GM19324 (cell line): ENCODE data around the gene HBS1L.
A peak's percentile ranks its signal among the peaks of the same experiment; 100 is the strongest.

Source experiments
- ATAC-seq: cut with Tn5 transposase; IDR thresholded peaks from one replicate; pipeline ENCODE4 v1.9.1; 2021; ENCODE audit warnings: mild to moderate bottlenecking, moderate library complexity; ENCODE audit not compliant: unreplicated experiment, low FRiP score

HBS1L gene

DNA sequence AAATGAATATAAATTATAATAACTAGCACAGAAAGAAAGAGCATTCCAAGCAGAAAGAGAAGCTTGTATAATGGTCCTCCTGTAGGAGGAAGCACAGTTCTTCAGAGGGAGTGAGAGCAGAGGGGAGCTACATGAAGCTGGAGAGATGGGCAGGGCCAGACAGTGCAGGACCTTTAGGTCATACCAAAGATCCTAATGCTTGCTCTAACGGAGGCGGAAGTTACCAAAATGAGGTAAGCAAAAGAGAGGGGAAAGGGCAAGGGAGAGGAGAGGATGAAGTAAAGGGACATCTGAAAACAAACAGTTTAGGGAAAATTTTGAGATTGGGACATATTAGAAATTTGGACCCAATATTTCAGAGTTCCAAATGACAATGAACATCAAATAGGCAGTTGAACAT lies 50.2 kb downstream of the HBS1L start:
- ATAC-seq, result no peak

DNA sequence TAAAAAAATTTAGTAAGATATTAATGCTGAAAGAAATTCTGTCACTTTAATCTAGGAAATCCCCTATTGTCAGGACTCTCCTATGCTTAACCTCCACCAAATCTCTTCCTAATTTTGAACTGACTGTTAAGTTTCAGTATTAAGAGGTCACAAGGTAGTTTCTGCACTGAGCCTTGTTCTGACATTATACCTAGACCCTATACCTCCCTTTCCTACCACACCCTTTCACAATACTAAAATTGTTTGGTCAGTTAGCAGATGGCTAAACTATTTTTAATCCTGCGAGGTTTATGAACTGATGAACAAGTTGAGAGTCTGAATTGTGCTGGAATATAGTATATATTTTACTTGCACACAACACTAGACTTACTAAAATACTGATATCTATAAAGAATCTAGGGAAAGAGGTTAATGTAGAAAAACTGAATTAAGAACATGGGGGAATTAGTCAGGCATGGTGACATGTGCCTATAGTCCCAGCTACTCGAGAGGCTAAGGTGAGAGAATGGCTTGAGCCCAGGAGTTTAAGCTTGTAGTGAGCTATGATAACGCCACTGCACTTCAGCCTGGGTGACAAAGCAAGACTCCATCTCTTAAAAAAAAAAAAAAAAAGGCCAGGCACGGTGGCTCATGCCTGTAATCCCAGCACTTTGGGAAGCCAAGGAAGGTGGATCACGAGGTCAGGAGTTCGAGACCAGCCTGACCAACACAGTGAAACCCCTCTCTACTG lies 51.5 kb downstream of the HBS1L start:
- ATAC-seq, result peak; percentile 87

DNA sequence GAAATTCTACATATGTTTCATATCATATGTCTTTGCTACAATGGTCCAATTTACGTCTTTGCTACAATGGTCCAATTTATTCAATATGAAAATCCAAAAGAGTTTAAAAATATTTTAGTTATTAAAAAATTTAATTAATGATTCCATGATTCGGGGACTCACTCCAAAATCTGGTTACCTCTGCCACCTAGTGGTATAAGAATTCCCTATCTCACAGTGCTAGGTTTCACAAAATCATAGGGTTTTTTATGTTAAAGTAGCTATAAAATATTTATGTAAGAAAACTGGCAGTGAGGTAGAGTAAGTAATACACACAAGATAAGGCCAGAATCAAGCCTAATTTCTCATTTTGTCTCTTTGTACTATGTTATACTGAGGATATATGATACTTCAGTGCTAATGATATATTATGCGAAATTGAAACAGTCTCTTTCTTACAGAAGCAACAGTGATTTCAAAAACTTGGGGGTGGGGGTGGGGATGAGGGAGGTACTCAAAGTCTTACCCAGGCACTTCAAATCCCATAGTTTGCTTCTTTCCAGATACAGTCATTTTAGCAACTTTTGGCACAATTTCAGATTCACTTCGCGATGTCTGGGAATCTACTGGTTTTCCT lies 52.3 kb downstream of the HBS1L start:
- ATAC-seq, result no peak

DNA sequence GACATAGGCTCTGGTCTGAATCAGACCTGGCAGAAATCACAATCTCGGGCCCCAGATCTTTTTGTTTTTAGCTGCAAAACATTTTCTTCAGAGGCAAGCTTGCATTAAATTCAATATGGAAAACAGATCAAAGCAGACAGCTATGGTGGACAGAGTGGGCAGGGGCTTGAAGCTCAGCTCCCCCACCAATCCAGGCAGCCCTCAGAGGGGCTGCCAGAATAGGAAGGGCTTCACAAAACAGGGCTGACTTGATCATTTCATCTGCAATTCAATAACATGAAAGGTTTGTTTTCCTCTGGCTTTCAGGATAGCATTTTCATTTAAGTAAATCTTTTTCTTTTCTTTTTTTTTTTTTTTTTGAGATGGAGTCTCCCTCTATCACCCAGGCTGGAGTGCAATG lies 55.5 kb downstream of the HBS1L start:
- ATAC-seq, result no peak

DNA sequence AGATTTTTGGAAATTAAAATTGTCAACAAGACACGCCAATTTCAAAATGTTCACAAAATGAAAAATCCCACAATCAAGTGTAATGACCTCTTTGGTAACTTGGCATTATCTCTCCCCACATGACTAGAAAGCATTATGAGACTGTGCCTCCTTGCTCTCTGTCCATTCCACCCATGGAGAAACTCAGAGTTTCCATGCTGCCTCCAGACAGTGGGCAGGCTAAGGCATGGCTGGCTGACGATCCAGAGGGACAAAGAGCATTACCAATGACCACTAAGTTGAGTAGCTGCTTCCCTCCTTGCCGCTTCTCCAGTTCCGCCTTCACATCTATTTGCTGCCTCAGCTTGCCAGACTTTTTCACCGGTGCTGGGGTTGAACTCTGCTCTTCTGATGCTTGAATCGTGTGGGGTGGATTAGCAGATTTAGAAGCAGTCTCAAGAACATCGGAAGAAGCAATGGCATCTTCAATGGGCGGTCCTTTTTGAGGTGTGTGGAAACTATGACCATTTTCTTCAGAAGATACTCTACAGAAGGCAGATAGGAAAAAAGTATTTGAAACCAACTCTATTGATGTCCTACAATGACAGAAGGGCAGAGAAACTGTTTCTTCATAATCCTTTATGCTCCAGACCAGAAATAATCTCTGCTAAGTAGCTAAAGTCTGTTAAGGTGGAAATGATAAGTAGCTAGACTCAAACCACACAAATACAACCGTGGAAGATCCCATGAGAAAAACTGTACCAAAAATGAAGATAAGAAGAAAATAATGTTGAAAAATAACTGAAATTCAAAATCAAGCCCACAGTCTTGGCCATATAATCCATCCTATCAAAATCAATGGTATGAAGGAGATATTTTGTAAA lies 57.3 kb downstream of the HBS1L start:
- no peak for ATAC-seq

DNA sequence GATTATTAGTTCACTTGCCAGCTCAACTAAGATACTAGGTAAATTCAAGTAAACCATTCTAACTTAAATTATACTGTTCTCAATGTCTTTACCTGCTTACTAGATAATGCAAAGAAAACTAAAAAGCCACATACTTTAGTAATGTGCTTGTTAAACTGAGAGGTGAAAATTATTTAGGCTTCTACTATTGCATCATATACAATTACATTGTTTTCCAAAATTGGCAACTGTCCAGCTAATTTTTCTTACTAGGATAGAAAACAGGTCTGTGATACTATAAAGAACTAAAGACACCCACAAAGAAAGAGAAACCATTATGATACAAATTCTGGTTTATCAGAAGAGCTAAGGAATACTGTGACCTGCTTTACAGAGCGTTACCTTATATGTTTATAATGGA lies 59.1 kb downstream of the HBS1L start:
- ATAC-seq, result no peak

DNA sequence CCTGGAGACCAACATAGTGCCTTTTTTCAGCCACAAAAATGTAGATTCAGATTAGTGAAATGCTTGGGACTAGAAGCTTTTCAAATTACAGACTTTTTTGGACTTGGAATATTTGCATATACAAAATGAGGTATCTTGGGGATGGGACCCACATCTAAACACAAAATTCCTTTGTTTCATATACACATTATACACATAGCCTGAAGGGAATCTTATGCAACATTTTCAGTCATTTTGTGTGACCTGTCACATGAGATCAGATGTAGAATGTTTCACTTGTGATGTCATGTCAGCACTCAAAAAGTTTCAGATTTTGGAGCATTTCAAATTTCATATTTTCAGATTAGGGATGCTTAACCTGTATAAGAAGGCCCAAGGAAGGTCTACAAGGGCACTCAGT lies 60.2 kb downstream of the HBS1L start:
- ATAC-seq, result no peak

DNA sequence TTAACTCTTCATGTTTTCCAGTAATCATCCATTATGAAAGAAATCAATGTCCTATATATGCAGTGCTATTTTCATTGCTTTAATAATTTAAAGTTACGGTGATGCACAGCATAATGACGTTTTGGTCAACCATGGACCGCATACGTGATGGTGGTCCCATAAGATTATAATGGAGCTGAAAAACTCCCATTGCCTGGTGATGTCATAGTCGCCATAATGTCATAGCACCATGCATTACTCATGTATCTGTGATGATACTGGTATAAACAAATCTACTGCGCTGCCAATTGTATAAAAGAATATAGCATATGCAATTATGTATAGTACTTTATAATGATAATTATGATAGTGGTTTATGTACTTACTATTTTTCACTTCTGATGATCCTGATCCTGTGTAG lies 62.5 kb downstream of the HBS1L start:
- ATAC-seq, result no peak

DNA sequence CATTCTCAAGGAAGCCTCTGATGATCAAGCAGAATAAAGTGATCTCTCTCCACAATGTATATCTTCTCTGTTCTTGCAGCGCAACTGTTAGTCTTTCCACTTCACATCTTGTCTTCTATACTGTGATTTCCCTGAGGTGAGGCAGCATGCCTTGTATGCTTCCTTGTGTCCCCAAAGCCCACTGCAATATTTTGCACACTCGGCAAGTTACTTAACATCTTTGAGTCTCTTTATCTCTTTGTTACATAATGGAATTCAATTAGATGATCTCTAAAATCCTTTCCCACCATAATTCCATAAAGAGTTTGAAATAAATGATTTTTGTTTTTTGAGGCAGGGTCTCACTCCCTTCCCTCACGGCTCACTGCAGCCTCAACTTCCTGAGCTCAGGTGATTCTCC lies 64.4 kb downstream of the HBS1L start:
- no peak for ATAC-seq

DNA sequence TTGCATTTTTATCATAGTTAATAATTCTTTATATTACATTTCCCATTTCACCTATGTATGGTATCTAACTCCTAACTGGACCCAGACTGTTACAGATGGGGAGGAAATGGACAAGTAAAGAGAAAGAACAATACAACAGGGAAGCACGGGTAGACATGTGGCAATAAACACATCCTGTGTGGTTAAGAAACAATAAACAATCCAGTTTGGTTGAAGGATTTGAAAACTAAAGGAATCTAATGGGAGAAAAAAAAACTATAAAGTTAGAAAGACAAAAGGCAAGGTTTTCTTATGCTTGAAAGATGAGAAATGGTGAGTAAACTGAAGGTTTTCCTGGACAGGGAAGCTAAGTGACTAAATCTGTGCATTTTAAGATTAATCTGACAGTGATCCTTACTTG lies 69.8 kb downstream of the HBS1L start:
- ATAC-seq, result no peak

DNA sequence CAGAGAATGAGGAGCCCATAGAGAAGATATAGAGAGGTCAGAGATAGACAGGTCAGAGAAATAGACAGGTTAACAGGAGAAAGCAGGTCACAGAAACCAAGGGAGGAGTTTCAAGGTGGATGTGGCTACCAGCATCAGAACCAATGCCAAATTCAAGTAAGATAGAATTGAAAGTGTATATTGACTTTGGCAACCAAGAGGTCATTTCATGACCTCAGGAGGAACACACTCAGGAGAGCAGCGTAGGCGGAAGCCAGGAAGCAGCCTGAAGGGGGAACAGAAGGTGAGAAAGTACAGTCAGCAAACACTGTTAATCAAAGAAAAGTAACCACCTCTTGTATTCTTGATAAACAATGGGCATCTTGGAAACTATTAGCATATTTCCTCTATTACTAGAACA lies 70.8 kb downstream of the HBS1L start:
- ATAC-seq, result no peak

DNA sequence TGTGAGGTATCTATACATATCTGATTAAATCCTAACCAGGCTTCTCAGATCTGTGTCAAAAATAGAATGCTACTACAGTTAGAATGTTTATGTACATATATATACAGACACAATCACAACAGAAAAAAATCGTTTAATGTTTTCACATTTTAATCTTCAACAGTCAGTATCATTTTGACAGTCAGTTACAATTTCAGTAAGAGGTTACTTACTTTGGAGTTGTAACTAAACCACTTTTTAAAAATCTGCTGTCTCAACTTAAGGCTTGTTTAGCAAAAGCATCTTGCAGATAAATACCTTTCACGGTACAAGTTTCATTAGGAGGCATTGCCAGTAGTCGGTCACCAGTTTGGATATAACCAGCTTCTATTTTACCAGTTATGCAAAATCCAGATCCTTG lies 72.5 kb downstream of the HBS1L start:
- ATAC-seq, result no peak

DNA sequence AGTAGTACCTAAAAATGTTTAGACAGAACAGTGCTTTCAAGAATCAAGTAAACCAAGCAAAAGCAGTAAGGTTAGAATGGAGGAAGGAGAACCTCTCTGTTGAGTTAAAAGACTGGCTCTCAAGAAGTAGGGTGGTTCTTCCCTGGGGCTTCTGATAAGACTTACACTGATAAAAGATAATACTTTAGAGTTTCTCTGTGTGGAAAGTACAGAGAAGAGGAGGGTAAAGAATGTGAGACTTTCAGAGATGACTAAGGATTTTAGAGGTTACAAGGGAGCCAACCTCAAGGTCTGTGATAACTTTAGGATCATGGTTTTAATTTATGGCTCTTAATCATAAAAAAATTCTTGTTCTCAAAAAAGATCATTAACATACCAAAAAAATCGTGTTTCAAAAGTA lies 73.8 kb downstream of the HBS1L start:
- no peak for ATAC-seq

DNA sequence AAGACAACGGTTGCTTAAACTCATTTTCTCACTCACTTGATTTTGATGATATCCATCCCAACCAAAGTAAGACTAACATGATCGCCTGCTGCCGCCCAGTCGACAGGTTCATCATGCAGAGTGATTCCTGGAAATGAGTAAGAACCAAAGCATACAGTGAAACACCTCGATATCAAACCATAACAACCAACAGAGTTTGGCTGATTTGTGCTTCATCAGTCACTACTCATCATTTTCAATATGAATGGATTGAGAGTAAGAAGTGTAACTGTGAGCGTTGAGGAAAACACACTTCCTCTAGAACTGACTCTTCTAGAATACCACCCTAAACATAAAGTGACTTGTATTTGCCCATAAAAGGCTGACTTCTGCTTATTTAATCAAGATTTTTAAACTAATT lies 75.5 kb downstream of the HBS1L start:
- ATAC-seq, result no peak

DNA sequence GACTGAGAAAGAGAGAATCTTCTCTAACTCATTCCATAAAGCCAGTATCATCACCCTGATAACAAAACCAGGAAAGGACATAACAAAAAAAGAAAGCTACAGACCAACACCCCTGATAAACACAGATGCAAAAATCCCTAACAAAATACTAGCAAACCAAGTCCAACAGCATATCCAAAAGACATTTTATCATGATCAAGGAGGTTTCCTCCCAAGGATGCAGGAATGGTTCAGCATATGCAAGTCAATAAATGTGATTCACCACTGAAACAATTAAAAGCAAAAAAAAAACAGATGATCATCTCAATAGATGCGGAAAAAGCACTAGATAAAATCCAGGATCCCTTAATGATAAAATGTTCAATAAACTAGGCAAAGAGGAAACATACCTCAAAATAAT lies 80.3 kb downstream of the HBS1L start:
- no peak for ATAC-seq

DNA sequence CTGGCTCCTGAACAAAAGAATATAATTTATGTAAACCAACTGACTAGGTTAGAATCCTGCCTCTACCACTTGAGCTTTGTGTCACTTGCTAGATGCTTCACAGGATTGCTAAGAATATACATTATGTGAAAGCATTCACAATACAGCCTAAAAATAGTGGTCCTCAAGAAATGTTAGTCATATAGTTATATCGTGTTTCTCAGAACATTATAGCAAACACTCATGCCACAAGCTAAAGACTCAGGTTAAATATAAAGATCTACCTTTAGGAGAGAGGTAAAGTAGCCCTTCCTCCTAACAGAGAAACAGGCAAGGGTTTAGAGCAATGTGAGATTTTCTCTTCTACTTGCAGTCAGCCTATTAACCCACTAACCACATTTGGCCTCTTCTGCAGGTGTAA lies 86.9 kb downstream of the HBS1L start:
- no peak for ATAC-seq

DNA sequence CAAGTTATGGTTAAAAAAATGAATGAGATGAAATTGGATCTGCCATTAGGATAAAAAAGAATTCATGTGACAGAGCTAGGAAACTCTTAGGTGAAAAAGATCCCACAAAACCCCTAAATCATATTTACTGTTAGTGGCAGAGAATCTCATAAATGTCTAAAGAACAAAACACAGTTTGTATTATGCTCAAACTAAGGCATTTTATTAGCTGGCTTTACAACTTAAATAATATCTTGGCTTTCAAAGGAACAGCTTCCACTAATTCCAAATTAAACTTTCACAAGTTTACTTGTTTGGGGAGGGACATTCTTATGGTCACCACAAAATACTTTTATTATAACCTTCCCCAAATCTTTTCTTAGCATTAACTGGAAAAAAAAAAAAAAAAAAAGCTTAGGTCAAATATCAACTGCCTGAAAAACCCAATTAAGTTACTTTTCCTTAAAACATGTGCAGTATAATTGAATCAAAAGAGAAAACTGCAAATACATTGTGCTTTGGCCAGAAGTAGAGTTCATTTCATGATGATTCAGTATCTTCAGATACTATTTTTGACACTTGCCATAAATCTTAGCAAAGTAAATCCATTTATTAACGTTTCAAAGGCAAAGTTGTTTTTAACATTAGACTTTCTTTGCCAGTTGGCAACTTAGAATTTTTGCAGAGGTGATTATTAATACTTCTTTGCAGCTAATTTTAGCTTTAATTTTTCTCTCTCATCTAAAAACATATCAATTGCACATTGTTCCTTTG lies 90.0 kb downstream of the HBS1L start:
- no peak for ATAC-seq

DNA sequence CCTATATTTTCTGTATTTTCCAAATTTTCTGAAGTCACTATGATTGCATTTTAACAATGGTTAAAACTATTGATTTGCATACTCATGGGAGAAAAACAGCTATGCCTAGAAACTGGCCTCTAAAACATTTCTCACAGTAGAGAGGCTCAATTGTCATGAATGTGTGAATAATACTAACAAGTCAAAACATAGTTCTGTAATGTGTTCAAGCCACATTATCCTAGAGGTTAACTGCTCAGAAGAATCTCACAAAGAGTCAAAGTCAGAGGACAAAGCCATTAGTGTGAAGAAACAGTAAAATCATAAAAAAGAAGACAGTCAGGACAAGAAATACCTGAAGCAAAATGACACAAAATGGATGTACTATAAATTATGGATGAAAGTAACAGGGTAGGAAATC lies 92.2 kb downstream of the HBS1L start:
- ATAC-seq, result no peak

DNA sequence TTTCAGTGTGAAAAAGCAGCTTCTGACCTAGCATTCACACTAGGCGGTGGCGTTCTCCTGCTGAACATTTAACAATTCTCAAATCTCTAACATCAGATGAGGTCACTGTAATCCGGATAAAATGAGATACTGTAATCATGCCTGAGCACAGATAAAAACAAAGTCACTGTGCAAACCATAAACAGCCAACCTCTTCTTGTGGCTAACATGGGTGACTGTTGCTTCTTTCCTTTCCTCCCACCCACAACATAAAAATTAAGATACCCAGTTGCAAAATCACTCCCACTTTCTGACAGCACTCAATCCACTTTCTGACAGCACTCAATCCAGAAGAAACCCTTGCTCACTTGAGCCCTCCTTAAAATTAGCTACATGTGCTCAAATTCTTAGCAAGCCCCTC lies 93.3 kb downstream of the HBS1L start:
- no peak for ATAC-seq

DNA sequence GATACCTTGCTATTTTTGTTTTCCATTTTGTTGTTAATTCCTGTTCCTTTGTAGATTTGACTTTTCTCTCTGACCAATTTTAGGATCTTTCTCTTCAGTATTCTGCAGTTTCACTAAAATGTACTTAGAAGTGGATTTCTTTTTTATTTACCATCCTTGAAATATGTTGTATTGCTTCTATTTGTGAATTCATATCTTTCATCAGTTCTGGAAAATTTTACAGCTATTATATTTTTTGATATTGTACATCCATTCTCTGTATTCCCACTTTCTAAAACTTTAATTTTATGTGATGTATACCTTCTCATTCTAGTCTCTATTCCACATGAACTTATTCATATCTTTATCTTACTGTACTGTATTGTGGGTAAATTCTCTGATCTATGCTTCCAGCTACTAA lies 95.0 kb downstream of the HBS1L start:
- no peak for ATAC-seq

DNA sequence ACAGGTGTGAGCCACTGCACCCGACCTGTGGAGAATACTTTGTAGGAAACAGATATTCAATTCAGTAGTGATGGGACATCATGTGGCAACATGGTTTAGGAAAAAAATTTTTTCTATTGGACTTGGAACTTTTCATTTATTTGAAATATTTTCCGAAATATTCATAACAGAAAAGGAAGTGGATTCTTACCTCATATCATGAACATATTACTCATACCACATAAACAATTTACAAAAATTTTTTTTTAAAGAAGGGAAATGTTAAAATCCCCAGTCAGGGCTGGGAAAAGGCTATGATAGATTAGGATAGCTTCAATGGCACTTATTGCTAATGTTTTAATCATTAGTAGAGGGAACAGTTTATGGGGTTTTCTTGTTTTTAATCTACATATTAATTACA lies 97.9 kb downstream of the HBS1L start:
- ATAC-seq, result no peak
